Skeletal muscle satellite cell (primary cell): ENCODE measurements around the gene PRSS1.

Experiments used
- H3K27me3 ChIP-seq: 2 replicates; pipeline ENCODE4 v1.7.0; 2013; ENCODE audit warnings: low read length; ENCODE audit not compliant: control insufficient read depth, insufficient read depth
- H3K36me3 ChIP-seq: 2 replicates; pipeline ENCODE4 v1.7.0; 2013; ENCODE audit warnings: mild to moderate bottlenecking, control low read depth, low read length; ENCODE audit not compliant: insufficient read depth
- H3K4me1 ChIP-seq: 2 replicates; pipeline ENCODE4 v1.7.0; 2013; ENCODE audit warnings: low read length; ENCODE audit not compliant: control insufficient read depth, insufficient read depth
- H3K4me2 ChIP-seq: 2 replicates; pipeline ENCODE4 v1.7.0; 2013; ENCODE audit warnings: mild to moderate bottlenecking, low read length
- H3K4me3 ChIP-seq: 2 replicates; pipeline ENCODE4 v1.7.0; 2013; ENCODE audit warnings: low read length
- H3K9ac ChIP-seq: 2 replicates; pipeline ENCODE4 v1.7.0; 2013; ENCODE audit warnings: mild to moderate bottlenecking, low read depth, low read length, moderate library complexity
- H3K9me3 ChIP-seq: replicated peaks from 2 replicates; pipeline ENCODE4 v1.7.0; 2013; ENCODE audit warnings: mild to moderate bottlenecking, control low read depth, low read length

The PRSS1 gene

DNA sequence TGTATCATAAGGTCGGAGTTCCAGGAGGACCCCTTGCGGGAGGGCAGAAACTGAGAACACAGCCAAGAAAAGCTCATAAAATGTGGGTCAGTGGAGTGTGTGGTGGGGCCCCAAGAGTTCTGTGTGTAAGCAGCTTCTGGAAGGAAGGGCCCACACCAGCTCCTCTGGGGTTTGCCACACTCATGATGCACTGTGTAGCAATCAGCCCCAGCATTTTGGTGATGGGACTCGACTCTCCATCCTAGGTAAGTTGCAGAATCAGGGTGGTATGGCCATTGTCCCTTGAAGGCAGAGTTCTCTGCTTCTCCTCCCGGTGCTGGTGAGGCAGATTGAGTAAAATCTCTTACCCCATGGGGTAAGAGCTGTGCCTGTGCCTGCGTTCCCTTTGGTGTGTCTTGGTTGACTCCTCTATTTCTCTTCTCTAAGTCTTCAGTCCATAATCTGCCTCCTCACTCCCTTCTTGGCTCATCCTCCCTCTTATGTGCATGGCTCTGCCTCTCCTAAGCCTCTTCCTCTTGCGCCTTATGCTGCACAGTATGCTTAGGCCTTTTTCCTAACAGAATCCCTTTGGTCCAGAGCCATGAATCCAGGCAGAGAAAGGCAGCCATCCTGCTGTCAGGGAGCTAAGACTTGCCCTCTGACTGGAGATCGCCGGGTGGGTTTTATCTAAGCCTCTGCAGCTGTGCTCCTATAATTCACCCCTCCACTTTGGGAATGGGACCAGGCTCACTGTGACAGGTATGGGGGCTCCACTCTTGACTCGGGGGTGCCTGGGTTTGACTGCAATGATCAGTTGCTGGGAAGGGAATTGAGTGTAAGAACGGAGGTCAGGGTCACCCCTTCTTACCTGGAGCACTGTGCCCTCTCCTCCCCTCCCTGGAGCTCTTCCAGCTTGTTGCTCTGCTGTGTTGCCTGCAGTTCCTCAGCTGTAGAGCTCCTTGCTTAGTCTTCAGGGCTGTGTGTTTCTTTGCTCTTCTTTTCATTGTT, 39.3 kb downstream of the PRSS1 start:
- no peaks in the 10 kb centered on the region for H3K36me3 ChIP-seq
- no peaks in the 10 kb centered on the region for H3K4me1 ChIP-seq

DNA sequence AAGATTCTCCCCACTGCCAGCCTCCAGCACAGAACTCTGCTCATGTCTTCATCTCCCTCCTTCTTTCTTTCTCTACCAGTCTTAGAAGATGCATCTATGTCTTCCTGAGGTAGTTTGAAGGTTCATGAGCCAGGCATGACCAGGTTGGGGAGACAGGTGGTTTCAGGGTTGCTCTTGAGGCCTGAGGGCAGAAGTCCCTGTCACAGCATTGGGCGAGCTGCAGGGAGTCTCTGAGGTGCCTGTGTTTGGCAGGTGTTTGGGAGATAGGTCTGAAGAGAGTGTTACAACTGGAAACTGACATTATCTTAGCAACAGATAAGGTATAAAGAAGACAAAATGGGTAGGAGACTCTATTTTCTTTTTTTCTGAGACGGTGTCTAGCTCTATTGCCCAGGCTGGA, 40.2 kb downstream of the PRSS1 start:
- Histone ChIP-seq H3K9ac (no peak overlapping the region), H3K9me3 (no peaks in the 10 kb centered on the region), H3K4me3 (no peak overlapping the region), H3K4me1 (no peaks in the 10 kb centered on the region), H3K27me3 (peaks cover 55% of the 10 kb centered on the region), H3K4me2 (no peak overlapping the region), H3K36me3 (no peaks in the 10 kb centered on the region)

More for the DNA sequence above, 39.3 kb downstream of the PRSS1 start:
- Histone ChIP-seq H3K27me3 (peaks cover 46% of the 10 kb centered on the region), H3K4me3 (no peak overlapping the region), H3K9ac (no peak overlapping the region), H3K9me3 (no peaks in the 10 kb centered on the region), H3K4me2 (no peak overlapping the region)

DNA sequence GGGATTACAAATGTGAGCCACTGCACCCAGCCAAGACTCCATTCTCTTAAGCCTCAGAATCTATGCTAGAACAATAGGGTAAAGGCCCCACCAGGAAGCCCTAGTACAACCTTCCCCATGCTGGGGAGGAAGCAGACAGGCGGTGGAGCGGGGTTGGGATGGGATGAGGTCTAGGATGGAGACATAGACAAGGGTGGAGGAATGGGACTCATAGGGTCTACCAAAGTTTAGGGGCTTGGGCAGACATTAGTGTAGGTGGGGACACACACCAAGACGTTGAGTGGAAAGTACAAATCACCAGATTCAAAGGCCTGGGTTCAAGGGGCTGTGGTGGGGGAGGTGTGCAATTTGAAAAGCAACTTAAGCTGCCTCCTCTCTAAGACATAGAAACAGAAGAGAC, 40.8 kb downstream of the PRSS1 start:
- Histone ChIP-seq H3K36me3 (no peaks in the 10 kb centered on the region), H3K4me2 (no peak overlapping the region), H3K27me3 (peaks cover 61% of the 10 kb centered on the region), H3K4me3 (no peak overlapping the region), H3K9me3 (no peaks in the 10 kb centered on the region), H3K9ac (no peak overlapping the region), H3K4me1 (no peaks in the 10 kb centered on the region)

DNA sequence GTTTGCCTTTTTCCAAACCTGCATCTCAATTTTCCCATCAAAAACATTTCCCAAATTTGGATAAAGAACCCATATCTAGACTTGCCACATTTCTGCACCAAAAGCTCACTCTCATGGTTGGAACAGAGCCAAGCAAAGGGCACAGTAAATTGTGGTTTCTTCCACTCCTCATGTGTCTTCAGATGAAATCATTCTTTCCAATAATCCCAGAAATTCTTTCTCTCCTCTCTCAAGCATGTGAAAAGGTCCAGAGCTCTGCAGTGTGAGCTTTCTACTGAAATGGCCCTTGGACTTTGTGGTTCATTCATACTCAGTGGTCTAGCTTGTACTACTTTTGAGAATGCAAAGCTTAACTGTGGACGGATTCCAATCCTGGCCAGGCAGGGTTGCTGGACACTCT, 41.3 kb downstream of the PRSS1 start:
- no peak overlapping the region for H3K9ac ChIP-seq
- H3K4me2 ChIP-seq, result no peak overlapping the region
- H3K36me3 ChIP-seq, result no peaks in the 10 kb centered on the region
- no peaks in the 10 kb centered on the region for H3K9me3 ChIP-seq
- H3K4me1 ChIP-seq, result no peaks in the 10 kb centered on the region
- H3K4me3 ChIP-seq, result no peak overlapping the region
- peaks cover 66% of the 10 kb centered on the region for H3K27me3 ChIP-seq

GRCh38 chr7:142791502-142791901, 42.2 kb downstream of the PRSS1 start:
- H3K36me3 ChIP-seq, result no peaks in the 10 kb centered on the region
- H3K4me3 ChIP-seq, result no peak overlapping the region
- peaks cover 3% of the 10 kb centered on the region for H3K4me1 ChIP-seq
- H3K4me2 ChIP-seq, result no peak overlapping the region
- peaks cover 75% of the 10 kb centered on the region for H3K27me3 ChIP-seq
- H3K9me3 ChIP-seq, result no peaks in the 10 kb centered on the region
- no peak overlapping the region for H3K9ac ChIP-seq

DNA sequence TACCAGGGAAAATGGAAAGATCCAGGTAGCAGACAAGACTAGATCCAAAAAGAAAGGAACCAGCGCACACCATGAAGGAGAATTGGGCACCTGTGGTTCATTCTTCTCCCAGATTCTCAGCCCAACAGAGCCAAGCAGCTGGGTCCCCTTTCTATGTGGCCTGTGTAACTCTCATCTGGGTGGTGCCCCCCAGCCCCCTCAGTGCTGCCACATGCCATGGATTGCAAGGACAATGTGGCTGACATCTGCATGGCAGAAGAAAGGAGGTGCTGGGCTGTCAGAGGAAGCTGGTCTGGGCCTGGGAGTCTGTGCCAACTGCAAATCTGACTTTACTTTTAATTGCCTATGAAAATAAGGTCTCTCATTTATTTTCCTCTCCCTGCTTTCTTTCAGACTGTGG, 42.9 kb downstream of the PRSS1 start:
- Histone ChIP-seq H3K36me3 (no peaks in the 10 kb centered on the region), H3K4me1 (peaks cover 9% of the 10 kb centered on the region), H3K4me3 (no peak overlapping the region), H3K9me3 (no peaks in the 10 kb centered on the region), H3K27me3 (peaks cover 81% of the 10 kb centered on the region), H3K4me2 (no peak overlapping the region), H3K9ac (no peak overlapping the region)

- Histone ChIP-seq H3K4me1 (peaks cover 14% of the 10 kb centered on the region), H3K27me3 (peaks cover 81% of the 10 kb centered on the region), H3K4me3 (no peak overlapping the region), H3K9me3 (no peaks in the 10 kb centered on the region), H3K9ac (no peak overlapping the region), H3K4me2 (no peak overlapping the region), H3K36me3 (no peaks in the 10 kb centered on the region)
These were observed 43.3 kb downstream of the PRSS1 start for GRCh38 chr7:142792593-142792992.

DNA sequence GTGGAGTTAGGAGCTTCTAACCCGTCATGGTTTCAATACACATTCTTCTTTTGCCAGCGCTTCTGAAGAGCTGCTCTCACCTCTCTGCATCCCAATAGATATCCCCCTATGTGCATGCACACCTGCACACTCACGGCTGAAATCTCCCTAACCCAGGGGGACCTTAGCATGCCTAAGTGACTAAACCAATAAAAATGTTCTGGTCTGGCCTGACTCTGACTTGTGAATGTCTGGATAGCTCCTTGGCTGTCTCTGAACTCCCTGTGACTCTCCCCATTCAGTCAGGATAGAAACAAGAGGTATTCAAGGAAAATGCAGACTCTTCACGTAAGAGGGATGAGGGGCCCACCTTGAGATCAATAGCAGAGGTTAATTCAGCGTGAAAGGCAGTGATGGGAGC, 43.9 kb downstream of the PRSS1 start:
- no peaks in the 10 kb centered on the region for H3K9me3 ChIP-seq
- H3K36me3 ChIP-seq, result no peaks in the 10 kb centered on the region
- peaks cover 81% of the 10 kb centered on the region for H3K27me3 ChIP-seq
- no peak overlapping the region for H3K4me2 ChIP-seq
- H3K4me3 ChIP-seq, result no peak overlapping the region
- H3K9ac ChIP-seq, result no peak overlapping the region
- H3K4me1 ChIP-seq, result peaks cover 18% of the 10 kb centered on the region

DNA sequence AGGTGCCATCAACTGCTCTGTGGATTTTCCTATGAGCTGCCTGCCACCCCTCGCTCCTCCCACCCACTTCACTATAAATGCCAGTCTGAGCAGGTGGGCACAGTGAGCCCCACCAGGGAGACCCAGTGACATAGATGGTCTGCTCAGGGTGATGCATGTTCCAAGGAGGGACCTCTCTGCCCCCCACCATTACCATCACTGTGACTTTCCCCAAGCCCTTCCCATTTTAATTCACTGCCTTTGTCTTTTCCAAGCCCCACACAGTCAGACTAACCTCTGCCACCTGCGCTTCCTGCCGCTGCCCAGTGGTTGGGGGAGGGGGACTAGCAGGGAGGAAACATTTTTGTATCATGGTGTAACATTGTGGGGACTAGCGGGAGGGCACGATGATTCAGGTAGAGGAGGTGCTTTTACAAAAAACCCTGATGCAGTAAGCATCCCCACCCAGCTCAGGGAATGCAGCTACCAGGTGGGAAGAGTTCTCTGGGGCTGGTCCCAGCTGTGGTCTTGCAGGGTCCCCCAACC, 46.1 kb downstream of the PRSS1 start:
- no peaks in the 10 kb centered on the region for H3K36me3 ChIP-seq
- peaks cover 78% of the 10 kb centered on the region for H3K27me3 ChIP-seq
- H3K9ac ChIP-seq, result no peak overlapping the region
- no peaks in the 10 kb centered on the region for H3K9me3 ChIP-seq
- no peak overlapping the region for H3K4me2 ChIP-seq
- peaks cover 18% of the 10 kb centered on the region for H3K4me1 ChIP-seq
- H3K4me3 ChIP-seq, result no peak overlapping the region

DNA sequence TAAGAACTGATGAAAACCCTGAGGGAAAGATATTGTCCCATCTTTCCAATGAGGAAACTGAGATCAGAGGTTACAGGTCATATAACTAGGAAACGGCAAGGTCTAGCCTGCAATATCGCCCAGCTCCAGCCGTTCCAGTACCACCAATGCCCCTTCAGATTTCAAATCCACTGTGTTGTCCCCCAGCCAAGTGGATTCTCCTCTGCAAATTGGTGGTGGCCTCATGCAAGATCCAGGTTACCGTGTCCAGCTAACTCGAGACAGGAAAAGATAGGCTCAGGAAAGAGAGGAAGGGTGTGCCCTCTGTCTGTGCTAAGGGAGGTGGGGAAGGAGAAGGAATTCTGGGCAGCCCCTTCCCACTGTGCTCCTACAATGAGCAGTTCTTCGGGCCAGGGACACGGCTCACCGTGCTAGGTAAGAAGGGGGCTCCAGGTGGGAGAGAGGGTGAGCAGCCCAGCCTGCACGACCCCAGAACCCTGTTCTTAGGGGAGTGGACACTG, 46.8 kb downstream of the PRSS1 start:
- H3K4me1 ChIP-seq, result peaks cover 18% of the 10 kb centered on the region
- H3K4me3 ChIP-seq, result peak overlapping the region; percentile 69
- peak overlapping the region; percentile 78 for H3K4me2 ChIP-seq
- no peaks in the 10 kb centered on the region for H3K36me3 ChIP-seq
- H3K9me3 ChIP-seq, result no peaks in the 10 kb centered on the region
- peaks cover 72% of the 10 kb centered on the region for H3K27me3 ChIP-seq
- peak overlapping the region; percentile 54 for H3K9ac ChIP-seq

GRCh38 chr7:142796501-142797390, 47.5 kb downstream of the PRSS1 start:
- H3K9me3 ChIP-seq, result no peaks in the 10 kb centered on the region
- H3K4me2 ChIP-seq, result peak overlapping the region; percentile 78
- peaks cover 68% of the 10 kb centered on the region for H3K27me3 ChIP-seq
- no peaks in the 10 kb centered on the region for H3K36me3 ChIP-seq
- peaks cover 18% of the 10 kb centered on the region for H3K4me1 ChIP-seq
- H3K4me3 ChIP-seq, result peak overlapping the region; percentile 69
- H3K9ac ChIP-seq, result peak overlapping the region; percentile 54
